Heart left ventricle (tissue), 16 donors: ENCODE results near the gene PHF2. TPM values are rescaled to one million over a fixed set of nuclear protein-coding genes. Genes with fewer than 3 reads are reported as not detected.
A peak's percentile ranks its signal among the peaks of the same experiment; 100 is the strongest.

Experiments
- ATAC-seq, 4 donors: fragments of 200-7000 bp; cut with Tn5 transposase; one replicate each; pipeline ENCODE4 v1.9.1; 2020 to 2022; ENCODE audit warnings: moderate library complexity in 4 of 4, mild to moderate bottlenecking in 3 of 4, moderate number of reproducible peaks in 1 of 4
- DNase-seq, 5 donors: peaks; one replicate each; pipeline ENCODE4 v3.0.0-alpha.2; 2020
- H3K27ac ChIP-seq, 12 donors: fragments of 200-600 bp; sonication (generic) in 4 of 12; one replicate each; pipeline versions ENCODE4 v1.5.0 to v1.8.0; 2016 to 2022; ENCODE audit warnings: mild to moderate bottlenecking in 2 of 12
- H3K27me3 ChIP-seq, 9 donors: fragments of 200-600 bp; sonication (generic) in 2 of 9; one replicate each; pipeline versions ENCODE4 v1.5.1 to v1.8.0; 2016 to 2022; ENCODE audit warnings: mild to moderate bottlenecking in 3 of 9
- H3K36me3 ChIP-seq, 9 donors: fragments of 200-600 bp; sonication (generic) in 2 of 9; one replicate each; pipeline versions ENCODE4 v1.5.0 to v1.8.0; 2018 to 2022; ENCODE audit warnings: mild to moderate bottlenecking in 2 of 9
- H3K4me1 ChIP-seq, 12 donors: fragments of 200-600 bp; sonication (generic) in 4 of 12; one replicate each; pipeline versions ENCODE4 v1.5.0 to v1.8.0; 2016 to 2022; ENCODE audit warnings: mild to moderate bottlenecking in 3 of 12
- H3K4me3 ChIP-seq, 12 donors: fragments of 200-600 bp; sonication (generic) in 4 of 12; one replicate each; pipeline versions ENCODE4 v1.5.0 to v1.8.0; 2017 to 2022; ENCODE audit warnings: mild to moderate bottlenecking in 9 of 12, moderate library complexity in 4 of 12
- H3K9me3 ChIP-seq, 12 donors: fragments of 200-600 bp; sonication (generic) in 4 of 12; one replicate each; pipeline versions ENCODE4 v1.5.0 to v1.8.0; 2016 to 2022; ENCODE audit warnings: mild to moderate bottlenecking in 1 of 12
- POLR2A ChIP-seq, 2 donors: fragments of 450-650 bp; IDR thresholded peaks; one replicate each; pipeline ENCODE4 v1.6.1; 2017; ENCODE audit warnings: antibody characterized with exemption in 2 of 2, mild to moderate bottlenecking in 2 of 2, moderate library complexity in 2 of 2
- WGBS, 4 donors: extraction: QIAGEN DNeasy Blood & Tissue Kit in 2 of 4; methylation state at CpG; one replicate each; pipeline versions ENCODE4 v1.1.5 to v1.1.7; 2013 to 2018; 5-methylcytosine and 5-hydroxymethylcytosine counted together
- intact Hi-C, 10 donors: fragments of 100-400 bp; cut with DNase I; formaldehyde crosslinking; loops; one replicate each; pipeline versions ENCODE4 v1.11.1 to v1.14.2; 2022
- polyA plus RNA-seq, 2 donors: library from polyadenylated mRNA; stranded (reverse); fragments of 200-250 nt; gene quantifications; one replicate each; pipeline ENCODE4 v1.2.3, GENCODE V29; 2013
- total RNA-seq, 9 donors: library from RNA; depleted of rRNA in 2 of 9; stranded (reverse); fragments of >200 nt in 2 of 9; fragmentation: NEBNext Ultra II Directional in 3 of 9; extraction: Animal tissue kit (Norgen Biotek cat#: 25700) in 3 of 9; gene quantifications; one replicate each; pipeline versions ENCODE4 v1.1.0 to v1.2.4, GENCODE V29; 2016 to 2023
- TF ChIP-seq, protein P1 (sequence below), 12 donors: fragments of 200-600 bp; sonication (generic) in 4 of 12; IDR thresholded peaks; one replicate each; pipeline versions ENCODE4 v1.5.0 to v1.8.0; 2018 to 2022; ENCODE audit warnings: antibody characterized with exemption in 12 of 12, mild to moderate bottlenecking in 5 of 12
- donor health status: ischemic (EF 13 %, LVEDD 7.1; RV severe dilation, severe dysfunction).
- donor health status: healthy with polysubstance abuse.
- donor health status: DM: no; HTN: yes; CAD: no.
- donor health status: DM: no; HTN: no; CAD: no.
- donor health status: ischemic (EF 25% LVEDD 6.9; RV normal size, moderate dysfunction).
- donor health status: ischemic (EF 25% LVEDD 5.7; RV mildly dilated, moderate dysfunction).
- donor health status: healthy.
- donor health status: DM: yes; HTN: yes; CAD: no.
- donor health status: ischemic (EF 35%, LVEDD 5.7; RV mildly dilated, moderate dysfunction).
- donor health status: nonischemic (EF 11% LVEDD 7.7; RV severe dilation, severe dysfunction).
- donor health status: DM: yes; HTN: yes; CAD: no.
- donor health status: PGD.
- donor health status: ischemic (EF 29% LVEDD 5.4; RV normal size, mild dysfunction).
- donor health status: nonischemic (EF 23%, LVEDD 6.1; RV moderate dilation, normal function).

Gene PHF2
- total and polyA plus RNA-seq, 11 donors, result 18.8 to 37.2 (median 22.1) TPM

DNA sequence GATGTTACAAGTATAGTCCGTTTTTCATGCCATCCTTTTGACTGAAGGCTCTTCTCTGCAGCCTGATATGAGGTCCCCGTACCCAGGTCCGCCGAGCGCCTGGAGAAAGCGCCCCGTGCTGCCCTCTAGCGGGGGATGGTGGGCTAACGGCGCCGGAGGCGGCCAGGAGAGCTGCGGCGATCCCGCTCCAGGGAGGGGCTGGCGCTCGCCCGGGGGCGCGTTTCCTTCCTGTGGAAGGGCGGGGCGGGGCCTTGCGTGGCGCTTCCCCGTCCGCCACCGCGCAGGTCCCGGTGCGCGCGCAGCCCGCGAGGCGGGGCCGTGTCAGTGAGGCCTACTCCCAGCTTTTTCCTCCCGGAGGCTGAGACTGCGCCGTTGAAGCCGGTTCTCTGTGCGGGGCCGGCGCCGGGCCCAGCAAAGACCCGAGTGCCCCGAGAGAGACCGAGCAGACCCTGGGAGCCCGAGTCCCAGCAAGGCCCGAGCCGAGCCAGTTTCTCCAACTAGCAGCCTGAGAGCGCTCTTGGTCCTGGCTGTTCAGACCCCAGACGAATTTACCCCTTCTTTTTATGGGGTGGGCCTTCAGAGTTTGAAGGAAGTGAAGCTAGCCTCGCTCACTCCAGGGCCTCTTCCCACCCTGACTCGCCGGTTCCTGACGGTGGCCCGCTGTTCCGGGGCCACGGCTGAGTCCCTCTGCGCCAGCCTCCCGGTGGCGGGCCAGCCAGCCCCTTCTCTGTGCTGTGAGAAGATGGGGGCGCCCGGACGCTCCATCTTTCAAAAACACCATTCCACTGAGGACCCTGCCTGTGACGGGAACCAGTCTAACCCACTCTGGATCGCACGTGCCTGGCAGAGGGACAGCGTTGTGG lies 9.7 kb upstream of the PHF2 start:
- Histone ChIP-seq H3K4me3 (peak overlapping the region; percentile 4 to 75 (median 66)), H3K4me1 (peaks cover 0 to 25% (median 11%) of the 10 kb centered on the region in 12 donors), H3K36me3 (peaks cover 0 to 39% (median 36%) of the 10 kb centered on the region in 9 donors), H3K27ac (peak overlapping the region; percentile 87 to 98 (median 96)), H3K27me3 (no peaks in the 10 kb centered on the region), H3K9me3 (peaks cover 0 to 10% (median 0%) of the 10 kb centered on the region in 12 donors)
- WGBS, 4 donors, result 2 to 5% (median 3%) methylated on average over 29 to 69 of the region's 69 CpGs
- peak; percentile 74 to 96 for TF ChIP-seq POLR2A (IDR thresholded peaks at IDR 0.05)
- TF ChIP-seq, protein P1, sequence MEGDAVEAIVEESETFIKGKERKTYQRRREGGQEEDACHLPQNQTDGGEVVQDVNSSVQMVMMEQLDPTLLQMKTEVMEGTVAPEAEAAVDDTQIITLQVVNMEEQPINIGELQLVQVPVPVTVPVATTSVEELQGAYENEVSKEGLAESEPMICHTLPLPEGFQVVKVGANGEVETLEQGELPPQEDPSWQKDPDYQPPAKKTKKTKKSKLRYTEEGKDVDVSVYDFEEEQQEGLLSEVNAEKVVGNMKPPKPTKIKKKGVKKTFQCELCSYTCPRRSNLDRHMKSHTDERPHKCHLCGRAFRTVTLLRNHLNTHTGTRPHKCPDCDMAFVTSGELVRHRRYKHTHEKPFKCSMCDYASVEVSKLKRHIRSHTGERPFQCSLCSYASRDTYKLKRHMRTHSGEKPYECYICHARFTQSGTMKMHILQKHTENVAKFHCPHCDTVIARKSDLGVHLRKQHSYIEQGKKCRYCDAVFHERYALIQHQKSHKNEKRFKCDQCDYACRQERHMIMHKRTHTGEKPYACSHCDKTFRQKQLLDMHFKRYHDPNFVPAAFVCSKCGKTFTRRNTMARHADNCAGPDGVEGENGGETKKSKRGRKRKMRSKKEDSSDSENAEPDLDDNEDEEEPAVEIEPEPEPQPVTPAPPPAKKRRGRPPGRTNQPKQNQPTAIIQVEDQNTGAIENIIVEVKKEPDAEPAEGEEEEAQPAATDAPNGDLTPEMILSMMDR (IDR thresholded peaks at IDR 0.05), result peak; percentile 94 to 100 (median 98)
- DNase-seq (peak; percentile 98 to 100 (median 99)), ATAC-seq (peak; percentile 98 to 99 (median 99))
- intact Hi-C loops, result loop anchor here in 9 of 10 donors (1.0 to 10.0 kb wide), 13 partner anchors 9 to 472 kb away; partner anchors contain the start of genes FAM120A (in 6 of the 9), FAM120AOS (in 6 of the 9) and CARD19 (in 1 of the 9)

DNA sequence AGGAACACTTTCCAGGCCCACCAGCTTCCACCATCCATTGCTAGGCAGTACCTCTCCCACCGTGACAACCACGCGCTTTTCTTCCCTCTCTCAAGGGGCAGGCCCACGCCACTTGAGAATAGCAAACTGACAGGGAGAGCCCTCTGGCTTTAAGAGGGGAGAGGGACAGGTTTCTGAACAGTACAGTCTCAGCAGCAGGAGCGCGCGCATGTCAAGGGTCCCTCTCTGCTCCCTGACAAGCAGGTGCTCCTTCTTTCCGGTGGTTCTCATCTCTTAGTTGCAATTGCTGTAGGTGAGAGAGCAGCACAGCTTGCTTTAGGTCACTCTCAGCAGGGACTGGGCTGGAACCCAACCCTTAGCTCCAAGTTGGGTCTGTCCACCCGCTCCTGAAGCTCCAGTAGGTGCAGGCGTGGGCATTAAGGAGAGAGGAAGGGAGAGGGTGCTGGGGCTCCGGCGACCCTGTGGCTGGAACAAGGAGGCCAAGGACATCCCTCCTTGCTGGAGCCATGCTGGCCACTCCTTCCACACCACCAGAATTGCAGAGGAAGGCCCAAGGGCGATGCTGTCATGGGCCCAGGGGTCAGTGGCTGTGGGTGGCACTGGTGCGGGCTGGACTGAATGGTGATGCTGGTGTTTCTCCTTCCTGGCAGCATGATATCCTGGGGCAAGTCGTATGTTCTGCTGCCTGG lies 9.0 kb upstream of the PHF2 start:
- ATAC-seq, result peak; percentile 2 to 13 (median 6)
- TF ChIP-seq, protein P1 (IDR thresholded peaks at IDR 0.05), result no peak
- TF ChIP-seq POLR2A (IDR thresholded peaks at IDR 0.05), result no peak
- WGBS, 4 donors, result 58 to 64% (median 62%) methylated on average over 10 to 15 of the region's 15 CpGs

DNA sequence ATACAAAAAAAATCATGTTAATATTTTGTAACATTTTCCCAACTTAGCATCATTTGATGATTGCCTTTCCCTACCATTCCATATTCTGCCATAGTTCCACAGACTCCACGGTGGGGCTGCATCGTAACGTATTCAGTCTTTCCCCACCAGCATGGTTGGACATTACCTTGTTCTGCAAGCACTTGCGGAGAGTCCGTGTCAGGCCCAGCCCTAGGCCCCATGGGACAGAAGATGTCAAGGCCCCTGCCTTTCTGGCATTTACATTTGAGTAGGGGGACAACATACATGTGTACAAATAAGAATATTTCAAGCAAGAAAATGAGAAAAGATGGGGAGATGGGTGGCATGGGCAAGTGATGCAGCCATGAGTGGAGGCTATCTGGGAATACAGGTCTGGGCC lies 8.2 kb upstream of the PHF2 start:
- TF ChIP-seq, protein P1 (IDR thresholded peaks at IDR 0.05), result no peak
- no peak for TF ChIP-seq POLR2A (IDR thresholded peaks at IDR 0.05)
- H3K4me1 ChIP-seq, result peaks cover 0 to 29% (median 11%) of the 10 kb centered on the region in 12 donors
- 93 to 94% (median 94%) methylated on average over 5 of the region's 5 CpGs for WGBS, 4 donors
- no peak overlapping the region for H3K27ac ChIP-seq
- H3K9me3 ChIP-seq, result peaks cover 0 to 10% (median 0%) of the 10 kb centered on the region in 12 donors
- peaks cover 0 to 24% (median 21%) of the 10 kb centered on the region in 9 donors for H3K36me3 ChIP-seq
- no peak for DNase-seq
- intact Hi-C loops, result loop anchor here in 9 of 10 donors (5.0 to 10.0 kb wide), 8 partner anchors 113 to 473 kb away; partner anchors contain the start of genes FAM120A (in 5 of the 9), FAM120AOS (in 5 of the 9) and CARD19 (in 1 of the 9)
- H3K4me3 ChIP-seq, result no peak overlapping the region
- no peak for ATAC-seq
- no peaks in the 10 kb centered on the region for H3K27me3 ChIP-seq

More for the DNA sequence above, 9.0 kb upstream of the PHF2 start:
- Histone ChIP-seq H3K27ac (peak overlapping the region; percentile 87 to 98 (median 96)), H3K9me3 (peaks cover 0 to 10% (median 0%) of the 10 kb centered on the region in 12 donors), H3K4me1 (peaks cover 0 to 26% (median 11%) of the 10 kb centered on the region in 12 donors), H3K4me3 (peak overlapping the region; percentile 4 to 75 (median 66)), H3K36me3 (peaks cover 0 to 31% (median 28%) of the 10 kb centered on the region in 9 donors), H3K27me3 (no peaks in the 10 kb centered on the region)
- intact Hi-C loops, result loop anchor here in 9 of 10 donors (1.0 to 10.0 kb wide), 12 partner anchors 8 to 473 kb away; partner anchors contain the start of genes FAM120A (in 6 of the 9), FAM120AOS (in 6 of the 9) and CARD19 (in 1 of the 9)
- DNase-seq, result no peak
